Colonic mucosa (tissue), 4 donors: ENCODE data around the gene UCP1. TPM values are rescaled to one million over a fixed set of nuclear protein-coding genes. Genes with fewer than 3 reads are reported as not detected.
A peak's percentile ranks its signal among the peaks of the same experiment; 100 is the strongest.

Experiments used
- DNase-seq: peaks from one replicate; pipeline ENCODE4 v3.0.0-alpha.2; 2020
- H3K27ac ChIP-seq: fragments of 200-600 bp; one replicate; pipeline ENCODE4 v1.8.0; 2021
- H3K27me3 ChIP-seq: fragments of 200-600 bp; one replicate; pipeline ENCODE4 v1.8.0; 2021
- H3K36me3 ChIP-seq: fragments of 200-600 bp; one replicate; pipeline ENCODE4 v1.8.0; 2021
- H3K4me1 ChIP-seq: fragments of 200-600 bp; one replicate; pipeline ENCODE4 v1.8.0; 2021; ENCODE audit warnings: mild to moderate bottlenecking
- H3K4me3 ChIP-seq: fragments of 200-600 bp; one replicate; pipeline ENCODE4 v1.8.0; 2021
- H3K9ac ChIP-seq, 2 donors: one replicate each; pipeline ENCODE4 v1.7.0; 2013; ENCODE audit warnings: control low read depth in 2 of 2, low read depth in 2 of 2, low read length in 2 of 2
- H3K9me3 ChIP-seq: fragments of 200-600 bp; one replicate; pipeline ENCODE4 v1.8.0; 2021
- intact Hi-C: fragments of 100-400 bp; cut with DNase I; formaldehyde crosslinking; loops from one replicate; pipeline ENCODE4 v1.14.1; 2022
- total RNA-seq, 2 donors: library from RNA; stranded (reverse); fragmentation: NEBNext Ultra II Directional in 1 of 2; extraction: Animal tissue kit (Norgen Biotek cat#: 25700) in 1 of 2; gene quantifications; one replicate each; pipeline ENCODE4 v1.2.1, GENCODE V29; 2021
- TF ChIP-seq, protein P1 (sequence below): fragments of 200-600 bp; IDR thresholded peaks from one replicate; pipeline ENCODE4 v1.8.0; 2022; ENCODE audit warnings: antibody characterized with exemption, mild to moderate bottlenecking
- donor health status: healthy.
- donor health status: DM: no; HTN: no; CAD: no.
- donor health status: DM: no; HTN: no; CAD: no.

The UCP1 gene
- total RNA-seq, 2 donors from 2014 or later = not detected

DNA sequence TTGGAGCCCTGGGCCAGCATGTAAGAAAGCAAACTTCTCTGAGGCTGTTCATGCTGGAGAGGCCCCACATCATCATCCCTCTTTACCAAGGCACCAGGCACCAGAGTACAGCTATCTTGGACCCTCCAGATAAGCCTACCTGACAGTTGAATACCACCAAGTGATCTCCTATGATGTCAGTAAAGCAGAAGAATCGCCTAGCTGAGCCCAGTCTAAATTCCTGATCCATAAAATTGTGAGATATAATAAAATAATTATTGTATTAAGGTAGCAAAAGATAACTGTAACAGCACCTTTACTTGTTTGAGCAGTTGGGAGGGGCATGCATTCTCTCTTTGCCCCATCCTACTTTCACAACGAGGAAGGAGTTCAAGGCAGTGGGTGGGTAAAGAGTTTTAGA is 2.9 kb upstream of the UCP1 start:
- Histone ChIP-seq H3K27ac (no peak overlapping the region), H3K4me3 (no peak overlapping the region), H3K36me3 (no peaks in the 10 kb centered on the region), H3K27me3 (peaks cover 35% of the 10 kb centered on the region), H3K9me3 (no peaks in the 10 kb centered on the region), H3K4me1 (peaks cover 3% of the 10 kb centered on the region), H3K9ac (no peak overlapping the region)
- TF ChIP-seq, protein P1, sequence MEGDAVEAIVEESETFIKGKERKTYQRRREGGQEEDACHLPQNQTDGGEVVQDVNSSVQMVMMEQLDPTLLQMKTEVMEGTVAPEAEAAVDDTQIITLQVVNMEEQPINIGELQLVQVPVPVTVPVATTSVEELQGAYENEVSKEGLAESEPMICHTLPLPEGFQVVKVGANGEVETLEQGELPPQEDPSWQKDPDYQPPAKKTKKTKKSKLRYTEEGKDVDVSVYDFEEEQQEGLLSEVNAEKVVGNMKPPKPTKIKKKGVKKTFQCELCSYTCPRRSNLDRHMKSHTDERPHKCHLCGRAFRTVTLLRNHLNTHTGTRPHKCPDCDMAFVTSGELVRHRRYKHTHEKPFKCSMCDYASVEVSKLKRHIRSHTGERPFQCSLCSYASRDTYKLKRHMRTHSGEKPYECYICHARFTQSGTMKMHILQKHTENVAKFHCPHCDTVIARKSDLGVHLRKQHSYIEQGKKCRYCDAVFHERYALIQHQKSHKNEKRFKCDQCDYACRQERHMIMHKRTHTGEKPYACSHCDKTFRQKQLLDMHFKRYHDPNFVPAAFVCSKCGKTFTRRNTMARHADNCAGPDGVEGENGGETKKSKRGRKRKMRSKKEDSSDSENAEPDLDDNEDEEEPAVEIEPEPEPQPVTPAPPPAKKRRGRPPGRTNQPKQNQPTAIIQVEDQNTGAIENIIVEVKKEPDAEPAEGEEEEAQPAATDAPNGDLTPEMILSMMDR = no peak
- intact Hi-C loops = no loop called here
- DNase-seq = no peak

DNA sequence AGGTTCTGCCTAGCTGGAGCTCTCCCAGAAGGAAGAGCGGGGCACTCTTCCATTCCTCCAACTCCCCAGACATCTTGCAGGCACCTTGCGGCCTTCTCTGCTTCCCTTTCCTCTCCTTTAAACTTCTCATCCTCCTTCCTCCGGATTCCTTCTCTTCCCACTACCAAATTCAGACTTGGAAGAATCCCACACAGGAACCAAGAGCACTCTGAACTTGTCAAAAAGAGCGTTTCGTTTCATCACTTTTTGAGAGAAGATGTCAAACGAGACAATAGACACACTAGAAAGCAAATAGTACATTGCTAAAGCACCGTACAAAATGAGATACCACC is 512 bp upstream of the UCP1 start:
- H3K27ac ChIP-seq = no peak overlapping the region
- no peaks in the 10 kb centered on the region for H3K36me3 ChIP-seq
- H3K4me3 ChIP-seq = peak overlapping the region; percentile 35
- intact Hi-C loops = no loop called here
- H3K4me1 ChIP-seq = peaks cover 3% of the 10 kb centered on the region
- H3K27me3 ChIP-seq = peaks cover 37% of the 10 kb centered on the region
- H3K9me3 ChIP-seq = no peaks in the 10 kb centered on the region
- TF ChIP-seq, protein P1 = no peak
- H3K9ac ChIP-seq = no peak overlapping the region
- no peak for DNase-seq

DNA sequence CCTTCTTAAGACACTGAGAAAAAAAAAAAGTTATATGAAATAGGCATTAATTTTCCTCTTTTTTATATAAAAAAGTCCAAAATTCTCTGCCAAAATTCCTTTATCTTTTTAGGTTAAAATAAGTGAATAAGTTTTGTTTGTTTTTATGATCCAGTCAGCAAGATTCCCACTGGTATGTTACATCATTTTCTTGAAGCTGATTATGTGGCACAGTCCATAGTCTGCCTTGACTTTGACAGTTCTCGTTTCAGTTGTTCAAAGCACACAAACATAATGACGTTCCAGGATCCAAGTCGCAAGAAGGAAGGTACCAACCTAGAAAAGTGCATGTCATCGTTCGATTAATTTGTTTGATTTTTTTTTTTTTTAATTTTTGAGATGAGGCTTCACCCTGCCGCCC is 9.1 kb downstream of the UCP1 start:
- H3K4me3 ChIP-seq = no peak overlapping the region
- no peaks in the 10 kb centered on the region for H3K9me3 ChIP-seq
- no peaks in the 10 kb centered on the region for H3K4me1 ChIP-seq
- DNase-seq = no peak
- no peak overlapping the region for H3K9ac ChIP-seq
- no peaks in the 10 kb centered on the region for H3K36me3 ChIP-seq
- no peak overlapping the region for H3K27ac ChIP-seq
- TF ChIP-seq, protein P1 = no peak
- H3K27me3 ChIP-seq = no peaks in the 10 kb centered on the region
- intact Hi-C loops = no loop called here

DNA sequence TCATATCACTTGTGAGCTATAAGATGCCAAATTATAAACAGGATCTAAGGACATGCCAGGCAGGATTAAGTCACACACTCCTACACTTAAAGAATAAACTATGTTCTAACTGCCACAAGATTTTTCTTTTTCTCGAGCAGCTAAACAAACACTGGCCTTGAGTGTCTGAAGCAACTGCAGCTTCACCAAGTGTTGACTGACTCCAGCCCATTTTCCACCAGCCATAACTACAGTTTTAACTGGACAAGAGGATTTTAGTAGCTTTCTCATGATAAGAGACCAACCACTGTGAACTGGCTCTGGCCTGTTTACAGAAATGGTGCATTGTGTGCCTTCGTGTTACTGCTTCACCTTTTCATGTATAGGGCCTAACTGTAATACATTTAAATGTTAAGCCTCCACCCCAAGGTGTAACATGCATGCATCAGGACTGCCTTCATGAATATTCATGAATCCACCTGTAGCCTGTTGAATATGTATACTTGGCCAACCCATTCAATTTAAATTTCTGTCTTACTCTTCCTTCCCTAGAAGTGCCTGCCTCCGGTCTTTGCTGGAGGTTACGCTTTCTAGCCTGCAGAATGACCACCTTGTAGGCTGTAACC is 10.8 kb downstream of the UCP1 start:
- Histone ChIP-seq H3K9ac (no peak overlapping the region), H3K4me1 (no peaks in the 10 kb centered on the region), H3K27me3 (no peaks in the 10 kb centered on the region), H3K9me3 (no peaks in the 10 kb centered on the region), H3K4me3 (no peak overlapping the region), H3K27ac (no peak overlapping the region), H3K36me3 (no peaks in the 10 kb centered on the region)
- TF ChIP-seq, protein P1 = no peak
- intact Hi-C loops = no loop called here
- no peak for DNase-seq

DNA sequence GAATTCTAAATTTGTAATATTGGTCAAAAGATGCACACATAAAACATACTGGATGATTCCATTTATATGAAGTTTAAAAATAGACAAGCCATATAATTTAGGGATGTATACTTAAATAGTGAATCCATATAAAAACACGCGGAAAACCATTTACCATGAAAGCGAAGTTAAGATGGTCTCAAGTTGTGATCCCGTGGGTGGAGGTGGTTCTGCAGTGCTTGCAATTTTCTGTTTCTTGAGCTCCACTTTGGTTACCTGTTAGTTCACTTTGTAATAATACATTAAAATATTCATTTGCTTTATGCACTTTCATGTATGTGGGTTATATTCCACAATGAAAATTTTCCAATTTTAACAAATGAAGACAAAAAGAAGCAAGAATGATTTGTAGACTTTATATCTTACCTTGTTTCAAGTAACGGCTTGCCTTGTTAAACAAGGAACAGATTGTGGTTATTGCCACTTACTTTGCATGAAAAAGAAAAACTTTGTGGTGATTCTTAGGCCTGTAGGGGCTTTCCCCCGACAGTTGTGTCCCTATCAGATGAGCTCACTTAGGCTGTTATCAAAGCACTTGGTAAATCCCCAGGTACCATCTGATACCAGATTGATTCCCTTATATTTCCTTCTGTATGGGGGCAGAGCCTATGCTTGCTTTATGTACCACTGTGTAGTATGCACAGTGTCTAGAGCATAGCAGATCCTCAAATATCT is 12.2 kb downstream of the UCP1 start:
- no peak overlapping the region for H3K9ac ChIP-seq
- H3K9me3 ChIP-seq = no peaks in the 10 kb centered on the region
- H3K27ac ChIP-seq = no peak overlapping the region
- TF ChIP-seq, protein P1 = no peak
- no peaks in the 10 kb centered on the region for H3K27me3 ChIP-seq
- no peaks in the 10 kb centered on the region for H3K4me1 ChIP-seq
- no peak overlapping the region for H3K4me3 ChIP-seq
- H3K36me3 ChIP-seq = no peaks in the 10 kb centered on the region
- intact Hi-C loops = no loop called here
- DNase-seq = no peak
